K562 (cell line): ENCODE measurements around the gene COX4I2. TPM values are rescaled to one million over a fixed set of nuclear protein-coding genes. Genes with fewer than 3 reads are reported as not detected.

Source experiments
- ARID3A ChIP-seq: IDR thresholded peaks from 2 replicates; pipeline ENCODE4 v1.6.1; 2012; ENCODE audit warnings: low read depth, low read length, improper control_type of control experiment, borderline replicate concordance
- ARNT ChIP-seq, 2 experiments: fragments of 450-650 bp; IDR thresholded peaks; 2 replicates each; pipeline ENCODE4 v1.6.1; 2016; ENCODE audit warnings: mild to moderate bottlenecking in 1 of 2
- E2F6 ChIP-seq, 2 experiments: IDR thresholded peaks; 2 replicates each; pipeline ENCODE4 v1.6.1; 2011; ENCODE audit warnings: borderline replicate concordance in 1 of 2, control low read depth in 1 of 2, low read depth in 1 of 2, low read length in 1 of 2, mild to moderate bottlenecking in 1 of 2, mixed read lengths in 1 of 2, moderate library complexity in 1 of 2; ENCODE audit not compliant: insufficient read depth in 1 of 2, insufficient read length in 1 of 2, poor library complexity in 1 of 2, severe bottlenecking in 1 of 2; ENCODE audit errors: extremely low read depth in 1 of 2
- GATAD2B ChIP-seq: fragments of 450-650 bp; IDR thresholded peaks from 2 replicates; pipeline ENCODE4 v1.6.1; 2017; ENCODE audit warnings: mild to moderate bottlenecking, borderline replicate concordance
- NKRF ChIP-seq: fragments of 450-650 bp; IDR thresholded peaks from 2 replicates; pipeline ENCODE4 v1.6.1; 2016; ENCODE audit warnings: borderline replicate concordance
- SIN3A ChIP-seq, 2 experiments: fragments of 150-350 bp in 1 of 2; IDR thresholded peaks; 2 replicates each; pipeline ENCODE4 v1.6.1; 2011 to 2016; ENCODE audit warnings: borderline replicate concordance in 2 of 2, low read depth in 2 of 2, low read length in 2 of 2, mild to moderate bottlenecking in 2 of 2, moderate library complexity in 2 of 2; ENCODE audit not compliant: control insufficient read depth in 1 of 2
- XRCC5 ChIP-seq: fragments of 200-400 bp; formaldehyde crosslinking; IDR thresholded peaks from 2 replicates; pipeline ENCODE4 v1.6.1; 2017; ENCODE audit warnings: low read depth, mild to moderate bottlenecking, low read length
- polyA plus RNA-seq, 8 experiments: library from polyadenylated mRNA; depleted of rRNA in 4 of 8; stranded (reverse) in 5 of 8; unstranded in 3 of 8; fragments of >200 nt; fragmentation: Nextera tagmentation in 2 of 8; fragmentation: Illumina TruSeq in 1 of 8; extraction: Ambion mirVana in 2 of 8; extraction: Trizol in 1 of 8; gene quantifications; 2 replicates each; pipeline versions ENCODE4 v1.2.1 to v1.2.3, GENCODE V29; 2011 to 2014; ENCODE audit warnings: inconsistent platforms in 1 of 8, missing spikeins in 1 of 8
- total RNA-seq, 7 experiments: library from RNA; depleted of rRNA in 6 of 7; stranded (reverse); fragments of >200 nt in 6 of 7; fragmentation: Illumina TruSeq in 2 of 7; extraction: Trizol in 2 of 7; gene quantifications; 2 replicates each; pipeline versions ENCODE4 v1.2.1 to v1.2.3, GENCODE V29; 2011 to 2021; ENCODE audit warnings: low replicate concordance in 1 of 7
- TF ChIP-seq, protein P1 (sequence below): sonication (generic); formaldehyde crosslinking; IDR thresholded peaks from 2 replicates; pipeline ENCODE4 v1.8.0; 2022; ENCODE audit warnings: missing genetic modification reagents, mild to moderate bottlenecking, moderate library complexity, borderline replicate concordance
- TF ChIP-seq, protein P2 (sequence below): sonication (generic); formaldehyde crosslinking; IDR thresholded peaks from 2 replicates; pipeline ENCODE4 v1.8.0; 2023; ENCODE audit warnings: mild to moderate bottlenecking, missing genetic modification reagents
- TF ChIP-seq, protein P3 (sequence below), 2 experiments: fragments of 450-650 bp; conservative IDR thresholded peaks; 2 replicates each; pipeline ENCODE4 v1.6.1; 2017; ENCODE audit warnings: mild to moderate bottlenecking in 2 of 2, moderate library complexity in 2 of 2

COX4I2 gene
- total and polyA plus RNA-seq, 9 of the 15 experiments (the other 6 are each of a cell fraction or from before 2014, with no cell fraction given): not detected

- TF ChIP-seq XRCC5 (0 out of 2 replicates have a peak, but pooled peaks have one; percentile 7), GATAD2B (0 out of 2 replicates have a peak, but pooled peaks have one; percentile 4), NKRF (0 out of 2 replicates have a peak, but pooled peaks have one; percentile 4), ARID3A (no peak), E2F6 (IDR thresholded peaks at IDR 0.05; ENCODE audit: borderline replicate concordance in 1 of 2, extremely low read depth in 1 of 2, insufficient read depth in 1 of 2, insufficient read length in 1 of 2, low read depth in 1 of 2, low read length in 1 of 2, poor library complexity in 1 of 2, severe bottlenecking in 1 of 2) (peak in 1 of 2 experiments; percentile 1), SIN3A (IDR thresholded peaks at IDR 0.05; ENCODE audit: borderline replicate concordance in 2 of 2, control insufficient read depth in 1 of 2, low read depth in 2 of 2, low read length in 2 of 2) (0 out of 4 replicates have a peak, but pooled peaks of 1 of the 2 experiments have one; percentile 27), ARNT (IDR thresholded peaks at IDR 0.05) (peak in 1 of 2 experiments; percentile 15; a peak in 1 of 4 replicates)
- TF ChIP-seq, protein P1, sequence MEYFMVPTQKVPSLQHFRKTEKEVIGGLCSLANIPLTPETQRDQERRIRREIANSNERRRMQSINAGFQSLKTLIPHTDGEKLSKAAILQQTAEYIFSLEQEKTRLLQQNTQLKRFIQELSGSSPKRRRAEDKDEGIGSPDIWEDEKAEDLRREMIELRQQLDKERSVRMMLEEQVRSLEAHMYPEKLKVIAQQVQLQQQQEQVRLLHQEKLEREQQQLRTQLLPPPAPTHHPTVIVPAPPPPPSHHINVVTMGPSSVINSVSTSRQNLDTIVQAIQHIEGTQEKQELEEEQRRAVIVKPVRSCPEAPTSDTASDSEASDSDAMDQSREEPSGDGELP (CRISPR knock-in tag): 0 out of 2 replicates have a peak, but pooled peaks have one; percentile 1
- TF ChIP-seq, protein P2, sequence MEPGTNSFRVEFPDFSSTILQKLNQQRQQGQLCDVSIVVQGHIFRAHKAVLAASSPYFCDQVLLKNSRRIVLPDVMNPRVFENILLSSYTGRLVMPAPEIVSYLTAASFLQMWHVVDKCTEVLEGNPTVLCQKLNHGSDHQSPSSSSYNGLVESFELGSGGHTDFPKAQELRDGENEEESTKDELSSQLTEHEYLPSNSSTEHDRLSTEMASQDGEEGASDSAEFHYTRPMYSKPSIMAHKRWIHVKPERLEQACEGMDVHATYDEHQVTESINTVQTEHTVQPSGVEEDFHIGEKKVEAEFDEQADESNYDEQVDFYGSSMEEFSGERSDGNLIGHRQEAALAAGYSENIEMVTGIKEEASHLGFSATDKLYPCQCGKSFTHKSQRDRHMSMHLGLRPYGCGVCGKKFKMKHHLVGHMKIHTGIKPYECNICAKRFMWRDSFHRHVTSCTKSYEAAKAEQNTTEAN (CRISPR knock-in tag): peak; percentile 3; the same call in 1 of the 2 replicates
- TF ChIP-seq, protein P3, sequence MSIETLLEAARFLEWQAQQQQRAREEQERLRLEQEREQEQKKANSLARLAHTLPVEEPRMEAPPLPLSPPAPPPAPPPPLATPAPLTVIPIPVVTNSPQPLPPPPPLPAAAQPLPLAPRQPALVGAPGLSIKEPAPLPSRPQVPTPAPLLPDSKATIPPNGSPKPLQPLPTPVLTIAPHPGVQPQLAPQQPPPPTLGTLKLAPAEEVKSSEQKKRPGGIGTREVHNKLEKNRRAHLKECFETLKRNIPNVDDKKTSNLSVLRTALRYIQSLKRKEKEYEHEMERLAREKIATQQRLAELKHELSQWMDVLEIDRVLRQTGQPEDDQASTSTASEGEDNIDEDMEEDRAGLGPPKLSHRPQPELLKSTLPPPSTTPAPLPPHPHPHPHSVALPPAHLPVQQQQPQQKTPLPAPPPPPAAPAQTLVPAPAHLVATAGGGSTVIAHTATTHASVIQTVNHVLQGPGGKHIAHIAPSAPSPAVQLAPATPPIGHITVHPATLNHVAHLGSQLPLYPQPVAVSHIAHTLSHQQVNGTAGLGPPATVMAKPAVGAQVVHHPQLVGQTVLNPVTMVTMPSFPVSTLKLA (conservative IDR thresholded peaks at IDR 0.05): peak in 1 of 2 experiments; percentile 69; a peak in 2 of 4 replicates
Measured at GRCh38 chr20:31607640-31608250, 30.0 kb upstream of the COX4I2 start (continued).
